Measurements from ENCODE around the gene MAGOH. TPM values are rescaled to one million over a fixed set of nuclear protein-coding genes. Genes with fewer than 3 reads are reported as not detected.

The MAGOH gene
- total and polyA plus RNA-seq, 2 donors (not counting 1 experiment from before 2014, with no cell fraction given), result 33.0 to 34.5 TPM

DNA sequence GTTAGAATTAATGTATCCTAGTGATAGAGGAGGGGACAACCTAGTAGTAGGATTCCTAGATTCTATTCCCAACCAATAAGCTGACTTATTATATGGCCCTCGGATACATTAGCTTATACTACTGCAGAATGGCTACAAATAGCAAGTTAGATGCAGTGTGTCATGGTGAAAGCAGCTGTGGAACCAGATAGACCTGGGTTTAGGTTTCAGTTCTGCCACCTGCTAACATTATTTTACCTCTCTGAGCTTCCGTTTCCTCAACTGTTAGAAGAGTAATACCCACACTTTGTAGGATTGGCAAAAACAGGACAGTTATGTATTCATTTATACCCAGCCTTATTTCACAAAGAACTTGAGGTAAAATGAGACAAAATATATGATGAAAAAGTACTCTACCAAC, 21.6 kb upstream of the MAGOH start:
- no peaks in the 10 kb centered on the region for H4K20me1 ChIP-seq (ENCODE audit: control insufficient read depth, extremely low read depth, insufficient read depth, low read length)
- H3K4me2 ChIP-seq (ENCODE audit: extremely low read depth, insufficient read depth, low read length), result no peak overlapping the region
- TF ChIP-seq, protein P1, sequence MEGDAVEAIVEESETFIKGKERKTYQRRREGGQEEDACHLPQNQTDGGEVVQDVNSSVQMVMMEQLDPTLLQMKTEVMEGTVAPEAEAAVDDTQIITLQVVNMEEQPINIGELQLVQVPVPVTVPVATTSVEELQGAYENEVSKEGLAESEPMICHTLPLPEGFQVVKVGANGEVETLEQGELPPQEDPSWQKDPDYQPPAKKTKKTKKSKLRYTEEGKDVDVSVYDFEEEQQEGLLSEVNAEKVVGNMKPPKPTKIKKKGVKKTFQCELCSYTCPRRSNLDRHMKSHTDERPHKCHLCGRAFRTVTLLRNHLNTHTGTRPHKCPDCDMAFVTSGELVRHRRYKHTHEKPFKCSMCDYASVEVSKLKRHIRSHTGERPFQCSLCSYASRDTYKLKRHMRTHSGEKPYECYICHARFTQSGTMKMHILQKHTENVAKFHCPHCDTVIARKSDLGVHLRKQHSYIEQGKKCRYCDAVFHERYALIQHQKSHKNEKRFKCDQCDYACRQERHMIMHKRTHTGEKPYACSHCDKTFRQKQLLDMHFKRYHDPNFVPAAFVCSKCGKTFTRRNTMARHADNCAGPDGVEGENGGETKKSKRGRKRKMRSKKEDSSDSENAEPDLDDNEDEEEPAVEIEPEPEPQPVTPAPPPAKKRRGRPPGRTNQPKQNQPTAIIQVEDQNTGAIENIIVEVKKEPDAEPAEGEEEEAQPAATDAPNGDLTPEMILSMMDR (conservative IDR thresholded peaks at IDR 0.05 in 1 of 2, IDR thresholded peaks at IDR 0.05 in 1 of 2; ENCODE audit: low read depth in 1 of 2, low read length in 2 of 2), result no peak
- TF ChIP-seq EZH2 (IDR thresholded peaks at IDR 0.05; ENCODE audit: low read length, missing control alignments), result no peak
- H3K4me3 ChIP-seq (replicated peaks in 1 of 4; ENCODE audit: control extremely low read depth in 1 of 4, insufficient read depth in 1 of 4, low read depth in 3 of 4, low read length in 4 of 4), result no peak overlapping the region
- H3K9ac ChIP-seq (ENCODE audit: insufficient read depth, low read length), result no peak overlapping the region
- H3K9me3 ChIP-seq (ENCODE audit: control insufficient read depth, insufficient read depth, low read depth, low read length), result no peaks in the 10 kb centered on the region
- H3K27ac ChIP-seq (ENCODE audit: insufficient read depth, low read length), result no peak overlapping the region
- no peak overlapping the region for H2AFZ ChIP-seq (ENCODE audit: low read length)
- no peaks in the 10 kb centered on the region for H3K79me2 ChIP-seq (ENCODE audit: control insufficient read depth, insufficient read depth, low read length)
- no peaks in the 10 kb centered on the region for H3K27me3 ChIP-seq (ENCODE audit: control insufficient read depth, insufficient read depth, low read length)
- H3K4me1 ChIP-seq (ENCODE audit: control insufficient read depth, extremely low read depth, insufficient read depth, low read length), result no peaks in the 10 kb centered on the region
- no peak for DNase-seq (ENCODE audit: low read depth in 2 of 2)
- H3K36me3 ChIP-seq (ENCODE audit: control insufficient read depth, insufficient read depth, low read length), result peaks cover 5% of the 10 kb centered on the region

DNA sequence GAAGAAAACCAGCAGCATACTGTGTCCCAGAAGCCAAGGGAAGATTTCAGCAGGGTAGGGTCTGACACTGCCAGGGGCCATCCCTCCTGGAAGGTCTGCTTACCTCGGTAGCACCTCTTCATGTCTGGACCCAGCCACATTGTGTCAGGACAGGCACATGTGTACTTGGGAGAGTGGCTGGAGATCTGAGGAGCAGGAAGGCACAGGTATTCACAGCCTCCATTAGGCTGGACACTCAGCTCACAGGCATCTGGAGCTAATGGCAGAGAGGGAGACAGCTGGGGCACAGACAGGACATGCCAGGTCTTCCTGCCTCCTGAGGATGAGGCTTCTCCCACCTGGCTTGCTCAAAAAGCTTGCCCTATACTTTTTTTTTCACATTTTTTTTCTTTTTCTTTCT, 19.9 kb upstream of the MAGOH start:
- H3K9me3 ChIP-seq (ENCODE audit: control insufficient read depth, insufficient read depth, low read depth, low read length), result no peaks in the 10 kb centered on the region
- TF ChIP-seq EZH2 (IDR thresholded peaks at IDR 0.05; ENCODE audit: low read length, missing control alignments), result no peak
- TF ChIP-seq, protein P1 (conservative IDR thresholded peaks at IDR 0.05 in 1 of 2, IDR thresholded peaks at IDR 0.05 in 1 of 2; ENCODE audit: low read depth in 1 of 2, low read length in 2 of 2), result no peak
- H2AFZ ChIP-seq (ENCODE audit: low read length), result no peak overlapping the region
- H4K20me1 ChIP-seq (ENCODE audit: control insufficient read depth, extremely low read depth, insufficient read depth, low read length), result no peaks in the 10 kb centered on the region
- no peak overlapping the region for H3K4me2 ChIP-seq (ENCODE audit: extremely low read depth, insufficient read depth, low read length)
- H3K9ac ChIP-seq (ENCODE audit: insufficient read depth, low read length), result no peak overlapping the region
- no peaks in the 10 kb centered on the region for H3K27me3 ChIP-seq (ENCODE audit: control insufficient read depth, insufficient read depth, low read length)
- H3K4me1 ChIP-seq (ENCODE audit: control insufficient read depth, extremely low read depth, insufficient read depth, low read length), result no peaks in the 10 kb centered on the region
- peaks cover 5% of the 10 kb centered on the region for H3K36me3 ChIP-seq (ENCODE audit: control insufficient read depth, insufficient read depth, low read length)
- H3K4me3 ChIP-seq (replicated peaks in 1 of 4; ENCODE audit: control extremely low read depth in 1 of 4, insufficient read depth in 1 of 4, low read depth in 3 of 4, low read length in 4 of 4), result no peak overlapping the region
- H3K79me2 ChIP-seq (ENCODE audit: control insufficient read depth, insufficient read depth, low read length), result no peaks in the 10 kb centered on the region
- no peak overlapping the region for H3K27ac ChIP-seq (ENCODE audit: insufficient read depth, low read length)
- DNase-seq (ENCODE audit: low read depth in 2 of 2), result no peak

DNA sequence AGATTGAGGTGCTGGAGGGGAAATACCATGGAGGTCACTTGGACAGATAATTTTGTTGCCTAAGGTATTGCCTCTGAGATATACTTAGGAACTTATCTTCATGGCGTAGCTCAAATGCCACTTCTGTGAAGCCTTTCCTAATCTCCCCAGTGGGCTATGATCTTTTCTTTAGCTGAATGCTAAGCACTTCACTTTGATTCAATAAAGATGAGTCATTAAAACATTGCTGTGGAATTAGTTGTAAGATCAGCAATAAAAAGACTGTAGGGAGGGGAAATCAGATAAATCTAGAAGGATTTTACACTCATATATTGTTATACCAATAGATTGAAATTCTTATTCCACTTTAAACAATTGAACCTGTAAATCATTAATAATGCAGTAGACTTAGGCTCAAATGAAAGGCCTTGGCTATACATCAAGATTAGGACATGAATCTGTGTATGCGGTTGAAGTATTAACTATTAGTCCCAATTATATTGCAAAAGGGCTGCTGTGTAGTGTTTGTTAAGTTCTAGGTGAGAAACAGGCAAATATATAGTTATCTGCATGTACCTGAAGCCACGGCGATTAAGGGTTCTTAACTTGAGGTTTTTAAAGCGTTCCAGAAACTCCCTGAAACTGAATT, 19.2 kb upstream of the MAGOH start:
- Histone ChIP-seq H3K4me2 (ENCODE audit: extremely low read depth, insufficient read depth, low read length) (no peak overlapping the region), H3K36me3 (ENCODE audit: control insufficient read depth, insufficient read depth, low read length) (peaks cover 5% of the 10 kb centered on the region), H3K9me3 (ENCODE audit: control insufficient read depth, insufficient read depth, low read depth, low read length) (no peaks in the 10 kb centered on the region), H3K27me3 (ENCODE audit: control insufficient read depth, insufficient read depth, low read length) (no peaks in the 10 kb centered on the region), H2AFZ (ENCODE audit: low read length) (no peak overlapping the region), H3K4me1 (ENCODE audit: control insufficient read depth, extremely low read depth, insufficient read depth, low read length) (no peaks in the 10 kb centered on the region), H3K4me3 (replicated peaks in 1 of 4; ENCODE audit: control extremely low read depth in 1 of 4, insufficient read depth in 1 of 4, low read depth in 3 of 4, low read length in 4 of 4) (no peak overlapping the region), H3K79me2 (ENCODE audit: control insufficient read depth, insufficient read depth, low read length) (no peaks in the 10 kb centered on the region), H4K20me1 (ENCODE audit: control insufficient read depth, extremely low read depth, insufficient read depth, low read length) (no peaks in the 10 kb centered on the region), H3K9ac (ENCODE audit: insufficient read depth, low read length) (no peak overlapping the region), H3K27ac (ENCODE audit: insufficient read depth, low read length) (no peak overlapping the region)
- TF ChIP-seq, protein P1 (conservative IDR thresholded peaks at IDR 0.05 in 1 of 2, IDR thresholded peaks at IDR 0.05 in 1 of 2; ENCODE audit: low read depth in 1 of 2, low read length in 2 of 2), result no peak
- no peak for TF ChIP-seq EZH2 (IDR thresholded peaks at IDR 0.05; ENCODE audit: low read length, missing control alignments)
- no peak for DNase-seq (ENCODE audit: low read depth in 2 of 2)
